HepG2 (cell line): ENCODE measurements around the gene RABL6.

Experiments used
- FOSL2 ChIP-seq: sonication (generic); formaldehyde crosslinking; IDR thresholded peaks from 2 replicates; pipeline ENCODE4 v1.4.0; 2020; ENCODE audit warnings: missing genetic modification reagents
- FOXA3 ChIP-seq: IDR thresholded peaks from 2 replicates; pipeline ENCODE4 v1.6.1; 2016; ENCODE audit warnings: missing genetic modification reagents, missing compliant biosample characterization
- FOXM1 ChIP-seq: sonication (generic); formaldehyde crosslinking; IDR thresholded peaks from 2 replicates; pipeline ENCODE4 v1.5.0; 2020; ENCODE audit warnings: missing genetic modification reagents
- MAX ChIP-seq: IDR thresholded peaks from 2 replicates; pipeline ENCODE4 v1.6.1; 2012; ENCODE audit warnings: inconsistent platforms
- ZFP36 ChIP-seq: fragments of 150-350 bp; IDR thresholded peaks from 2 replicates; pipeline ENCODE4 v1.6.1; 2018; ENCODE audit warnings: borderline replicate concordance, low read length, low read depth; ENCODE audit not compliant: partially characterized antibody
- ZNF274 ChIP-seq: sonication (generic); formaldehyde crosslinking; IDR thresholded peaks from 2 replicates; pipeline ENCODE4 v1.5.1; 2020; ENCODE audit warnings: mild to moderate bottlenecking, missing genetic modification reagents
- TF ChIP-seq, protein P1 (sequence below): IDR thresholded peaks from 2 replicates; pipeline ENCODE4 v1.6.1; 2012; ENCODE audit warnings: low read depth, low read length, improper control_type of control experiment

DNA sequence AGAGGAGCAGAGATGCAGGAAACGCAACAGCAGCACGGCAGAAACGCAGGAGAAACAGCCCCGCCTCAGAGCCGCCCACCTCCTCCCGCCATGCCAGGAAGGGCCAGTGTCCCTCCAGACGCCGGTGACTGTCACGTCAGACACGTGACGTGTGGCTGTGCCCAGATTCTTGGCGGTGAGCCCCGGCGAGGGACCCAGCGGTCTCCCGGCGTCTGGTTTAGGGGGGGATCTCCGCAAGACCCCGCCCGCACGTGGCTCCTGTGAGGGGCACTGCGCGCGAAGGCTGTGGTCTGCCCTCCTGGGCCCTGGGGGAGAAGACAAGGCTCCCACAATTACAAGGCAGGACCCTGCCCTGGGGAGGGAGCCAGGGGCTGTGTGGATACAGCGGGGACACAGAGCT lies 47.3 kb upstream of the RABL6 start:
- no peak for TF ChIP-seq FOSL2 (CRISPR knock-in tag)
- TF ChIP-seq FOXM1 (CRISPR knock-in tag) = no peak
- TF ChIP-seq MAX = no peak
- TF ChIP-seq ZFP36 = no peak
- TF ChIP-seq, protein P1, sequence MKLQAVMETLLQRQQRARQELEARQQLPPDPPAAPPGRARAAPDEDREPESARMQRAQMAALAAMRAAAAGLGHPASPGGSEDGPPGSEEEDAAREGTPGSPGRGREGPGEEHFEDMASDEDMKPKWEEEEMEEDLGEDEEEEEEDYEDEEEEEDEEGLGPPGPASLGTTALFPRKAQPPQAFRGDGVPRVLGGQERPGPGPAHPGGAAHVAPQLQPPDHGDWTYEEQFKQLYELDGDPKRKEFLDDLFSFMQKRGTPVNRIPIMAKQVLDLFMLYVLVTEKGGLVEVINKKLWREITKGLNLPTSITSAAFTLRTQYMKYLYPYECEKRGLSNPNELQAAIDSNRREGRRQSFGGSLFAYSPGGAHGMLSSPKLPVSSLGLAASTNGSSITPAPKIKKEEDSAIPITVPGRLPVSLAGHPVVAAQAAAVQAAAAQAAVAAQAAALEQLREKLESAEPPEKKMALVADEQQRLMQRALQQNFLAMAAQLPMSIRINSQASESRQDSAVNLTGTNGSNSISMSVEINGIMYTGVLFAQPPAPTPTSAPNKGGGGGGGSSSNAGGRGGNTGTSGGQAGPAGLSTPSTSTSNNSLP = no peak
- no peak for TF ChIP-seq ZNF274 (CRISPR knock-in tag)
- no peak for TF ChIP-seq FOXA3
